HG02852 (cell line): Measurements from ENCODE around the gene CA9.
"Not testable (repeated sequence)": the region's sequence is repeated elsewhere in the genome, so short reads cannot be mapped to it uniquely, and the experiment has no call there.

Experiments used
- ATAC-seq: cut with Tn5 transposase; IDR thresholded peaks from one replicate; pipeline ENCODE4 v1.9.1; 2021; ENCODE audit warnings: mild to moderate bottlenecking, moderate library complexity; ENCODE audit not compliant: unreplicated experiment

Gene CA9

DNA sequence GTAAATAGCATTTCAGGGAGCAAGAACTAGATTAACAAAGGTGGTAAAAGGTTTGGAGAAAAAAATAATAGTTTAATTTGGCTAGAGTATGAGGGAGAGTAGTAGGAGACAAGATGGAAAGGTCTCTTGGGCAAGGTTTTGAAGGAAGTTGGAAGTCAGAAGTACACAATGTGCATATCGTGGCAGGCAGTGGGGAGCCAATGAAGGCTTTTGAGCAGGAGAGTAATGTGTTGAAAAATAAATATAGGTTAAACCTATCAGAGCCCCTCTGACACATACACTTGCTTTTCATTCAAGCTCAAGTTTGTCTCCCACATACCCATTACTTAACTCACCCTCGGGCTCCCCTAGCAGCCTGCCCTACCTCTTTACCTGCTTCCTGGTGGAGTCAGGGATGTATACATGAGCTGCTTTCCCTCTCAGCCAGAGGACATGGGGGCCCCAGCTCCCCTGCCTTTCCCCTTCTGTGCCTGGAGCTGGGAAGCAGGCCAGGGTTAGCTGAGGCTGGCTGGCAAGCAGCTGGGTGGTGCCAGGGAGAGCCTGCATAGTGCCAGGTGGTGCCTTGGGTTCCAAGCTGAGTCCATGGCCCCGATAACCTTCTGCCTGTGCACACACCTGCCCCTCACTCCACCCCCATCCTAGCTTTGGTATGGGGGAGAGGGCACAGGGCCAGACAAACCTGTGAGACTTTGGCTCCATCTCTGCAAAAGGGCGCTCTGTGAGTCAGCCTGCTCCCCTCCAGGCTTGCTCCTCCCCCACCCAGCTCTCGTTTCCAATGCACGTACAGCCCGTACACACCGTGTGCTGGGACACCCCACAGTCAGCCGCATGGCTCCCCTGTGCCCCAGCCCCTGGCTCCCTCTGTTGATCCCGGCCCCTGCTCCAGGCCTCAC, at the start of gene CA9:
Gene CA9 (plus strand): TSS at position 797 of the 893 bp plus-strand sequence. CDS start 32 bp downstream, at position 829.
- no peak for ATAC-seq

DNA sequence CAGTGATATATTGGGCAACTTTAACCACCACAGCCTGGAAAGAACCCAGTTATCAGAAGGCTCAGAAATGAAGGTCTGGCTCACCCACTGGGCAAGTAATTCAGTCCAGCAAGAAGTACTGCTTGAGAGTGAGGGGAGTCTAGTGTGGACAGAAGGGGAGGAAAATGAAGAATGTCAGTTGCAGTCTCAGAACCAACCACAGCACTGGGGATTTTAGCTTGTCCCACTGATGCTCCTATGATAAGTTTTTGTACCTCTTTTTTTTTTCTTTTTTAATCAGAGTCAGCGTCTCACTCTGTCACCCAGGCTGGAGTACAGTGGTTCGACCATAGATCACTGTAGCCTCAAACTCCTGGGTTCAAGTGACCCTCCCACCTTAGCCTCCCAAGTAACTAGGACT, 46.2 kb upstream of the CA9 start:
- no peak for ATAC-seq

DNA sequence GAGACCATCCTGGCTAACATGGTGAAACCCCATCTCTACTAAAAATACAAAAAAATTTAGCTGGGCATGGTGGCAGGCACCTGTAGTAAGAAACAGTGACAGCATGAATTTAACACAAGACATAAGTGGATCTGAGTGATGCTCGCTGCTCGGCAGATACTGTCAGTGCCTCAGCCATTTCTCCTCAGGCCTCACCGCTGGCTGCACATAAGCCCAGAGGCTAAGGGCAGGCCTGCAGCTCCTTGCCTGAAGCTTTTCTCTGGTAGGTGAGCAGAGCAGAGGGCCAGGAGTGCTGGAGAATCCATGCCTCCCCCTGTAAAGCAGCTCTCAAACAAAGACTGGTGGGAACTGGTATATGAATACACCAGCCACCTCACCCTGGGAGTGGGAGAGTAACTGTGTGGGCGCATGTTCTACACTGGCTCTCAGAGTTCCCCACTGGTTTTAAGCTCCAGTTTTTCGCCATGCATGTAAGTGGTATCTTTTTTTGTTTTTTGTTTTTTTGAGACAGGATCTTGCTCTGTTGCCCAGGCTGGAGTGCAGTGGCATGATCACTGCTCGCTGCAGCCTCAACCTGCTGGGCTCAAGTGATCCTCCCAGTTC, 45.2 kb upstream of the CA9 start:
- no peak for ATAC-seq

DNA sequence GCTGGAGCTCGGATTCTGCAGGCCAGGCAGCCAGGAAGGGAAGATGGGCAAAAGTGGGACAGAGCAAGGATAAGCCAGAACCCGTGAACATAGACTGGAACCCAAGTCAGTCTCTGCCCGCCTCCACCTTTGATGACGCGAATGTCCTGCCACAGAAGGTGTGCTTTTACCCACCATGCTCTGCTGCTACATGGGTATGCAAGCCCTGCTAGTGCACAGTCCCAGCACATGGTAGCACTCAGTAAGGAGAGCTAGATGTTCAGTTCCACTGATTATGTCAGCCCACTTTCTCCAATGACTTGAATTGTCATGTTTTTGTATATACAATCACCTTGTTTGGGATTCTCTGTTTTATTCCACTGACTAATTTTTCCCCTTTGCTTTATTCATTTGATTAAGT, 44.1 kb upstream of the CA9 start:
- no peak for ATAC-seq

DNA sequence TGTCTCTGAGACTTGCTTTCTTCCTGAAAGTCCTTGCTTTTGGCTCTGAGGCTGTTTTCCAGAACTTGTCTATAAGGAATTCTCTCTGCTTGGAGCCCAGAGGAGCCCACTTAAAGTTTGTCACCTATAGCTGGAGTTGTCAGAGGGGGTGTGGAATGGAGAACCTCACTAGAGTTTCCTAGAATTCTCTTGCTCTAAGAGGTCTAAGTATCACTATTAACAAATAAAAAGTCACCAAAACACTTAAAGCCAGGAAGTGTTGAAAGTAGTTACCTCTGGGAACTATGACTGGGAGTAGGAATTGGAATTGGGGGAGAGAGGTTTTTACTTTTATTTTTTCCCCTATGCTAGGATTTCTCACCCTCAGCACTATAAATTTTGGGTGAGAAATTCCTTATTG, 38.0 kb upstream of the CA9 start:
- ATAC-seq = no peak

DNA sequence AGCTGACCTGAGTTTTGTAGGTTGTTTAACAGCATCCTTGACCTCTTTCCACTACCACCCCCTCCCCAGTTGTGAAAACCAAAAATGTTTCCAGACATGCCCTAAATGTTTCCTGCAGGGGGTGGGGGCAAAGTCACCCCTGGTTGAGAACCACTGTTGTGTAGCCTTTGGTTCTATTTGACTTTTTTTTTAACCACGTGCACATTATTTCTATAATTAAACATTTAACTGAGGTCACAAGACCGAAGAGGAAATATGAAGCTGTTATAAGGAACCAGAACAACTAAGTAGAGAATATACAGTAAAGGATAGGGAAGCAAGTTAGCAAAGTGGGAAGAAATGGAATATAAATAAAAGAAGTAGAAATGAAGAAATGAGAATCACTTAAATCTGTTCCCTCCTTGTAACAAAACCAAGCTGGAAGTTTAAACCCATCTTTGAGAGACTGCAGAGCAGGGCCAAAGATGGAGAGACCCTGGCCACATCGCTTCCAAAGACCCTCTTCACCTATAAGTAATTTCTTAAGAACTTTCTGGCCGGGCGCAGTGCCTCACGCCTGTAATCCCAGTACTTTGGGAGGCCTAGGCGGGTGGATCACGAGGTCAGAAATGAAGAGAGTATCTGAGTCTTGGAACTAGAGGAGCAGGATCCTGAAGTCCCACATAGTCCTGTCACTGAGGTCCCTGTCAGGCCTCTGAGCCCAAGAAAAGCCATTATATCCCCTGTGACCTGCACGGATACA, 37.4 kb upstream of the CA9 start:
- no peak for ATAC-seq

DNA sequence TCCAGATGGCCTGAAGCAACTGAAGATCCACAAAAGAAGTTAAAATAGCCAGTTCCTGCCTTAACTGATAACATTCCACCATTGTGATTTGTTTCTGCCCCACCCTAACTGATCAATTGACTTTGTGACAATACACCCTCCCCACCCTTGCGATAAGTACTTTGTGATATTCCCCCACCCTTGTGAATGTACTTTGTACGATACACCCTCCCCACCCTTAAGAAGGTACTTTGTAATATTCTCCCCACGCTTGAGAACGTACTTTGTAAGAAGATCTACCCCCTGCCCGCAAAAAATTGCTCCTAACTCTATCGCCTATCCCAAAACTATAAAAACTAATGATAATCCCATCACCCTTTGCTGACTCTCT, 36.9 kb upstream of the CA9 start:
- not testable (repeated sequence) for ATAC-seq

DNA sequence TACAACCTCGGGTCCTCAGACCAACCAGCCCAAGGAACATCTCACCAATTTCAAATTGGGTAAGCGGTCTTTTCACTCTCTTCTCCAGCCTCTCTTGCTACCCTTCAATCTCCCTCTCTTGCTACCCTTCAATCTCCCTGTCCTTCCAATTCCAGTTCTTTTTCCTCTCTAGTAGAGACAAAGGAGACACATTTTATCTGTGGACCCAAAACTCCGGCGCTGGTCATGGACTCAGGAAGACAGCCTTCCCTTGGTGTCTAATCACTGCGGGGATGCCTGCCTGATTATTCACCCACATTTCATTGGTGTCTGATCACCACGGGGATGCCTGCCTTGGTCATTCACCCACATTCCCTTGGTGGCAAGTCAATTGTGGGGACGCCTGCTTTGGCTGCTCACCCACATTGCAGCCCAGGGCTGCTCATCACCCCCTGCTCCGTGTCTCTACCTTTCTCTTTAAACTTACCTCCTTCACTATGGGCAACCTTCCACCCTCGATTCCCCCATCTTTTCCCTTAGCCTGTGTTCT, 36.2 kb upstream of the CA9 start:
- ATAC-seq = not testable (repeated sequence)

DNA sequence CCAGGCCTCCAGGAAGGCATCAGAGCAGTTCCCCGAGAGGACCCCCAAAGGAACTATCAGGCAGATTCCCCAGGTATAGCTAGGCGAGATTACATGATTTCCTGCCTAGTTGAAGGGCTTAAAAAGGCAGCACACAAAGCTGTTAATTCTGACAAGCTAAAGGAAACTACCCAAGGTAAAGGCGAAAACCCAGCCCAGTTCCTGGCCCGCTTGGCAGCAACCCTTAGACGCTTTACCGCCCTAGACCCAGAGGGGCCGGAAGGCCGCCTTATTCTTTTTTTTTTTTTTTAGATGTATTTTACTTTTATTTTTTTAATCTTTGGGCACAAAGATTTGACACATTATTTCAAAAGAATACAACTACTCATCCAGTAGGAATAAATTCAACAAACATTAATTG, 35.0 kb upstream of the CA9 start:
- ATAC-seq = not testable (repeated sequence)

DNA sequence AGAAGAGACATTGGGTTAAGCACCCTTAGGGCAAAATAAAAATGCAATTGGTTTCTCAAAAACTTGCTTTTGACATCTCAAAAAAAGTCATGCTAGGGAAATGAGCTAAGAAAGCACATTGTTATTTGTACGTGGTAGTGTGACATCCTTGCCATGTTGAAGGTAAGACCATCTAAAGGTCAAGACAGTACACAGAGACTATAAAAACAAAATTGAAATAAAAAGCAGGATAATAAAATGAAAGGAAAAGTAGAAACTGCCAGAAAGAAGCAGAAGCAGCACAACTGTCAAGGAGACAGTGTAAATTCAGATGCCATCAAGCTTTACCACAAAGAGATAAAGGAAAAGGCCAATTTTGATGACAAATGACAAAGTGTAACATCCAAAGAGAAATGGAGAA, 34.5 kb upstream of the CA9 start:
- not testable (repeated sequence) for ATAC-seq

DNA sequence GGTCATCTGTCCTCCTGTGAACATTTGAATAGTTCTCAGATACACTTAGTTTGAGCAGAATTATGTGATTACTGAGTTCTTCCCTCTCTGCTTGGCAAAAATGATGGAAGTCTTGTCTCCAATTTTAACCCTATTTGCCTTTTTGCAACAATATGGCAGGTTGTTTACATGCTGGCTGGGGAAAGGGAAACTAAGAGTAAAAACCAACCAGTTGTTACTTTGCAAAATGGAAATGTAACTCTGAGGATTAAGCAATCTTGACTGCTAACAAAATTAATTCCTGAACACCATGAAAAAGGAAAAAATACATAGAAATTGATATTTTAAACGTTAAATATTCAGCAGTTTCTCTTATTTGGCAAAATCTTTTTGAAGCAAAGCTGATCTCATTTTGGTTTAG, 34.1 kb upstream of the CA9 start:
- ATAC-seq = no peak

DNA sequence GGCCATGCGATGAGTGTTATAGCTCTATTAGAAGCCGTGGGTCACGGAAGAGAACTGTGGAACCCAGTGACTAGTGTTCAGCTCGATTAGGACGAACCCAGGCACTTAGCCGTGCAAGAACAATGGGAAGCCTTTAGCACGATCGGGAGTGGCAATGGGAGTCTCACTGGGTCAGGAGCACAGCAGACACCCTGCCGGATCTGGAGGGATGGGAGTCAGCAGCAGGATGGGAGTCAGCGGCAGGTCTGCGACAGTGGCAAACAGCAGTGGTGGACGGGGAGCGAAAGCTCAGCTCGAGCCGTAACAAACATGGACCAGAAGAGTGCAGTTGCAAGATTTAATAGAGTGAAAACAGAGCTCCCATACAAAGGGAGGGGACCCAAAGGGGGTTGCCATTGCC, 33.3 kb upstream of the CA9 start:
- ATAC-seq = not testable (repeated sequence)

DNA sequence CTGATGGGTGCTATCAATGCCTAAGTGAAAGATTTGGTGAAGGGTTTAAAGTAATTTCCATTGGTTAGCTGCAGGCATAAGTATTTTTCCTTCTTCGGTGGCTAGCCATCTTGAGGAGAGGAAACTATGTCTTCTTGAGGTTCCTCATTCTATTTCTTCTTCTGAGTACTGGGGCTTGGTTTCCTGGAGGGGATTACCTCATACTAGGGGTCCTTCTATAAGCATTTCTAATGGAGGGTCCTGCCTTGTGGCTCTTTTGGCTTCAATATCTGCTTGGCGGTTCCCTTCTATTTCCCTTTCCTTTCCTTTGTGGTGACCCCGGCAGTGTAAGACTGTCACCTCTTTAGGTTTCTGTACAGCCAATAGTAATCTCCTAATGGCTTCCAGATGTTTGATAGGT, 32.2 kb upstream of the CA9 start:
- ATAC-seq = not testable (repeated sequence)

DNA sequence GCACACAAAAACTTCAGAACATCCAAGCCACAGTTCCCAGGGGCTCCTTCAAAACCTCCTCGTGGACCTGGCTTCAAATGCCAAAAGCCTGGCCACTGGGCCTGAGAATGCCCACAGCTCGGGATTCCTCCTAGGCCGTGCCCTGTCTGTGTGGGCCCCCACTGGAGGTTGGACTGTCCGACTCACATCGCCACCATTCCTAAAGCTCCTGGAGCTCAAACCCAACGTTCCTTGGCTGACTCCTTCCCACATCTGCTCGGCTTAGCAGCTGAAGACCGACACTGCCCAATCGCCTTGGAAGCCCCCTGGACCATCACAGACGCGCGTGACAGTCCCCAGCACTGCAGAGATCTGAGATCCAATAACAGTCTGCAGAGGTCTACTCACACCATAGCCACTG, 30.7 kb upstream of the CA9 start:
- ATAC-seq = no peak

DNA sequence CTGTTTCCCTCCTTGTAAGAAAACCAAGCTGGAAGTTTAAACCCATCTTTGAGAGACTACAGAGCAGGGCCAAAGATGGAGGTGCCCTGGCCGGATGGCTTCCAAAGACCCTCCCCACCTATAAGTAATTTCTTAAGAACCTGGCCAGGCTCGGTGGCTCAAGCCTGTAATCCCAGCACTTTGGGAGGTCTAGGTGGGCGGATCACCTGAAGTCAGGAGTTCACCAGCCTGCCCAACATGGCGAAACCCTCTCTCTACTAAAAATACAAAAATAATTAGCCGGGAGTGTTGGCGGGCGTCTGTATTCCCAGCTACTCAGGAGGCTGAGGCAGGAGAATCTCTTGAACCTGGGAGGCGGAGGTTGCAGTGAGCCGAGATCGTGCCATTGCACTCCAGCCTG, 28.0 kb upstream of the CA9 start:
- not testable (repeated sequence) for ATAC-seq

DNA sequence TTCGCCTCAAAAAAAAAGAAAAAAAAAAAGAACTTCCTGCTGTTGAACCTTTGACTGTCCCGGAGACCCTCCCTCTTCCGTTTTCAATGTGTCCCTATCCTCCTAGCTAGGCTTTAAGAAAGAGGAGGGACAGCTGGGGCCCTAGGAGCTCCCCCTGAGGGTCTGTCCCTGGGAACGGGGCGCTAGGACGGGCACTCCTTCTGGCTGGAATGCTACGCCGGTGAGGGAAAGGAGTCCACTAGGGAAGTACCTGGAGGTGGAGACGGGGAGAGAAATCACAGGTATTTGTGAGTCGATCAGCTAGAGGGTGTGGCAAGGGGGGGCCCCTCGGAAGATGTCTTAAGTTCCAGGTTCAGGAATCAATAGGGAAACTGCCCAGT, 27.6 kb upstream of the CA9 start:
- ATAC-seq = no peak

DNA sequence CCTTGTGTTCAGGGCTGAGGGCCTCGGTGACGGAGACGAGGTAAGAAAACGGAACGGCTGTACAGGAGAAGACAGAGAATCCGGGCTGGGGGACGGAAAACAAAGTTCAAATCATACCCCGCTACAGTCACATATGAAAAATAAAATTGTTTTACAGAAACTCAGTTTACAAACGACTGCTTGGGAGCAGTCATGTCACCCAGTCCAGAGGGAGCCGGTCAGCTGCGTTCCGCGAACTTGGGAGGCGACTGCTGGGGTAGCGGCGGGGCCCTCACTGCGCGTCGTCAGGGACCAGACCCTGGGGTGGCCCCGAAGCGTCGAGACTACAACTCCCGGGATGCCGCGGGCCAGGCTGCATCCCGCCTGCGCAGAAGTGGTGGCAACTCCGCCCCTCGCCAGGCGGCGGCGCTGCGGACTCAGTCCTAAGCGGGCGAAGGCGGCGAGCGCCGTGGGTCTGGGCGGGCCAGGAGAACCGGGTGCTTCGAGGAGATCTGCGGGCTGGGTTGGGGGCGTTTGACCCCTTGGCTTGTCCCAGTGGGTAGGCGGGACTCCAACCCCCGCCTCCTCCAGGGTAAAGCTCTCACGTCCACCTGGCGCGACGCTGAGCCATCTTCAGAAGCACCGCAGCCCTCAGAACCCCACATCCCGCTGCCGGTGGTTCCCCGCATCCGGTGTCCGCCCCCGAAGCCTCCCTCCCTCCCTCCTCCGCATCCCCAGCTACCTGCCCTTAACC, 27.0 kb upstream of the CA9 start:
- ATAC-seq = peak; percentile 76

DNA sequence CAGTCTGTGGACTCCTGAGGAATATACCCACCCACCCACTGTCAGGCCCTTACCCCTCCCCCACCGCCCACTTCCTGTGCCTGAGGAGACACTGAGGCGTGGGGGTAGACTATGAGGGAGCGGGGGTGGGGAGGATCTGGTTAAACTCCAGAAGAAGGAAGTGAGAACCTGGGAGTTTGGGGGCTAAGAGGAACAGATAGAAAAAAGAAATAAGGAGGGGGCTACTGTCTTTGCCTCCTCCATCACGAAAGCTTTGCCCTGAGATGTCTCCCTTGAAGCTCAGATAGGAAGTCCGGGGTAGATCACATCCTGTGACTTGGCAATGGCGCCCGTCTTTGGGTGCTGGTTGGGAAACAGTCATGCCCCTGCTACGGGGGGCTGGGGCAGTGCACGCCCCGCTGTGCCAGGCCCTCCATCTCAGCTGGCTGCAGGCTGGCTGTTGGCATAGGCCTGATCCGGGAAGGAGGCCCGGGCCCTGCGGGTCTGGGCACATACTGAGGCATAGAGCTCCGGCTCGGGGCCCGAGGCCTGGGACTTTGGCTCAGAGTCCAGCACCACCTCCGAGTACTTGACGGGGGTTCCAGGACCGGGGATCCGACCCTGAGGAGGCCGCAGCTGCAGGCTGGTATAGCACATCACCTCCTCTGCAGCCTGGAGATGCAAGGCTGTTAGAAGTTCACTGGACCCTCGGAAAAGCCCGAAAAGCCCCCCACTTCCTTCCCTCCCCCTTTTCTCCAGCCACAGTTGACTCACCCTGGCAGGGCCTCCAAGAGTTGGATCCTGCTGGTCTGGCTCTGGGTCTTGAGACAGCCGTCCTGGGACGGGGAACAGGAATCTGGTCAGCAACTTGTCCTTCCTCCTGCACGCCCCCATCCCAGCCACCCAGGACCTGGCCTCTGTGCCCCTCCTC, 24.0 kb upstream of the CA9 start:
- ATAC-seq = no peak

DNA sequence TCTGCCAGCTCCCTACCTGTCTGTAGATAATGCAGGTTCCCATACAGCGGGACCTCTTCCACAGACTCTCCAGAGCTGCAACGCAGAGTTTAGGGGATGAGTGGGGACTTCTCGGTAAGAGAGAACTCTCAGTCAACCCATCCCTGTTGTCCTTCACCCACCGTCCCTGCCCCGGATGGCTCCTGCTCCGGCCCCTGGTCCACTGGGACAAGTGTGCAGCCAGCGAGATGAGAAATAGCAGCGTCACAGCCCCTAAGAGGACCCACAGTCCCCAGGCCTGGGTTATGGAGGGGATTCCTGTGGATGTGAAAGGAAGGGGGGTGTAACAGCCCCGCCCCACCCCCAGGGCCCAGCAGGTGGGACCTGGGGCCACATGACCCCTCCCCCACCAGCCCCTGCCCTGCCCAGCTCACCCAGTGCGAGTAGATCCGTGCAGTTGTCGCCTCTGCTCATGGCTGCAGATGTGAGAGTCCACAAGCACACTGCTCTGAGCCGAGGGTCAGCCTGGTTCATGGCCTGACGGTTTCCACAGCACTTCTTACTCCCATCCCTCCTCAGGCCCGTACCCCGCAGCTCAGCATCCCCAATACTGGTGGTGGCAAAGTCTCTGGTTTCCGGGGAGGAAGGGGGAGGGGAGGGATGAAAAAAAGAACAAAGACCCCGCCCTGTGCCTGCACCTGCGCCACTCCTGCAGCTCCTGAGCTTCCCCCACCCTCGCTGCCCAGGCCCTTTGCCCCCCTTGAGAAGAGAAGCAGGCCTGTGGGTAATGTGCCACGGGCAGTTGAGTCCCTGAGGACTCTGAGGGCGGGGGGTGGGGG, 23.2 kb upstream of the CA9 start, which contains the start of gene SIT1:
Gene SIT1 (minus strand): TSS at position 591 of the 818 bp plus-strand sequence. CDS start 78 bp downstream, at position 513.
- ATAC-seq = no peak
